Sigmoid colon (tissue), 4 donors: ENCODE data around the gene POFUT1.

Experiments
- POLR2A ChIP-seq, 2 donors: fragments of 450-650 bp; IDR thresholded peaks; one replicate each; pipeline ENCODE4 v1.6.1; 2016; ENCODE audit warnings: antibody characterized with exemption in 2 of 2, mild to moderate bottlenecking in 2 of 2, moderate library complexity in 2 of 2
- POLR2AphosphoS5 ChIP-seq, 4 donors: sonication (generic); formaldehyde crosslinking; IDR thresholded peaks; one replicate each; pipeline ENCODE4 v1.6.1; 2017; ENCODE audit warnings: antibody characterized with exemption in 4 of 4
- TF ChIP-seq, protein P1 (sequence below), 4 experiments: fragments of 450-650 bp in 3 of 4; fragments of 200-600 bp in 1 of 4; IDR thresholded peaks; one replicate each; pipeline ENCODE4 v1.5.1; 2016 to 2019; ENCODE audit warnings: antibody characterized with exemption in 4 of 4, mild to moderate bottlenecking in 3 of 4, moderate library complexity in 2 of 4

DNA sequence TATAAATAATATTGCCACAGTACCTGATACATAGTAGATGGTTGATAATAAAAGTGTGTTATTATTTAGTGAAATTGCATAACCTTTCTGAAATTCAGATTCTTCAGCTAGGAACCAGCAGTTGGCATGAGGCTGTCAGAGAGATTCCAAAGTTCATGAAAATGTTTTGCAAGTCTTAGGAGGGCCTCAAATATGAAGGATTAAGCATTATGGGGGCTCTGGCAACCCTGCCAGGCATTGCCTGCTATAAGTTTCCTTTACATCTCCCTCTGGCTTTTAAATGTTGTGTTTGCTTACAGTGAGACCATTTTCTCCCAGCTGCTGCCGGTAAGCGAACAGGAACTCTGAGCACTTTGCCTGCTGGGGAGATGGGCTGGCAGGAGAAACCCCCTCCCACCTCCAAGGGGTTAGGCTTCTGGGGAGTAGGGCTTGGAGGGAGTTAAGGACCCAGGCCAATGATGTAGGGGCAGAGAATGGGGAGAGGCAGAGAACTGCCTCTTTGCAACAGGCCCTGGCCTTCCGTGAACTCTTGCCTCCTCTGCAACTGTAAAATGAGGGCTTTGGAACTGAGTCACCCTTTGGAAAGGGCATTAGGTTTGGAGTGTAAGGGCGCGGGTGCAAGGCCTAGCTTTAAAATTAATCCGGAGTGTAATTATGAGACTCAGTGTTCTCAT, 36.6 kb downstream of the POFUT1 start:
- TF ChIP-seq, protein P1, sequence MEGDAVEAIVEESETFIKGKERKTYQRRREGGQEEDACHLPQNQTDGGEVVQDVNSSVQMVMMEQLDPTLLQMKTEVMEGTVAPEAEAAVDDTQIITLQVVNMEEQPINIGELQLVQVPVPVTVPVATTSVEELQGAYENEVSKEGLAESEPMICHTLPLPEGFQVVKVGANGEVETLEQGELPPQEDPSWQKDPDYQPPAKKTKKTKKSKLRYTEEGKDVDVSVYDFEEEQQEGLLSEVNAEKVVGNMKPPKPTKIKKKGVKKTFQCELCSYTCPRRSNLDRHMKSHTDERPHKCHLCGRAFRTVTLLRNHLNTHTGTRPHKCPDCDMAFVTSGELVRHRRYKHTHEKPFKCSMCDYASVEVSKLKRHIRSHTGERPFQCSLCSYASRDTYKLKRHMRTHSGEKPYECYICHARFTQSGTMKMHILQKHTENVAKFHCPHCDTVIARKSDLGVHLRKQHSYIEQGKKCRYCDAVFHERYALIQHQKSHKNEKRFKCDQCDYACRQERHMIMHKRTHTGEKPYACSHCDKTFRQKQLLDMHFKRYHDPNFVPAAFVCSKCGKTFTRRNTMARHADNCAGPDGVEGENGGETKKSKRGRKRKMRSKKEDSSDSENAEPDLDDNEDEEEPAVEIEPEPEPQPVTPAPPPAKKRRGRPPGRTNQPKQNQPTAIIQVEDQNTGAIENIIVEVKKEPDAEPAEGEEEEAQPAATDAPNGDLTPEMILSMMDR (IDR thresholded peaks at IDR 0.05), result no peak
- no peak for TF ChIP-seq POLR2AphosphoS5 (IDR thresholded peaks at IDR 0.05)
- TF ChIP-seq POLR2A (IDR thresholded peaks at IDR 0.05), result no peak
